Measurements from ENCODE around the gene MKRN2OS.

MKRN2OS gene

GRCh38 chr3:12545473-12545791 lies at the start of gene MKRN2OS:
TSS of gene MKRN2OS (minus strand) at chr3:12545499. CDS start at chr3:12545464, 35 bp downstream.
- H3K27me3 ChIP-seq (ENCODE audit: control insufficient read depth, insufficient read depth, low read length) = no peaks in the 10 kb centered on the region
- no peaks in the 10 kb centered on the region for H3K4me1 ChIP-seq (ENCODE audit: control insufficient read depth, low read depth, low read length)
- no peaks in the 10 kb centered on the region for H3K9me3 ChIP-seq (ENCODE audit: control insufficient read depth, low read depth, low read length)
- no peak within 1 kb of the TSS for H3K27ac ChIP-seq (ENCODE audit: low read length)
- H3K4me3 ChIP-seq (ENCODE audit: low read length) = no peak within 1 kb of the TSS
- no peaks in the 10 kb centered on the region for H3K36me3 ChIP-seq (ENCODE audit: control insufficient read depth, low read depth, low read length)
- no peak within 1 kb of the TSS for H3K9ac ChIP-seq (ENCODE audit: low read length)

DNA sequence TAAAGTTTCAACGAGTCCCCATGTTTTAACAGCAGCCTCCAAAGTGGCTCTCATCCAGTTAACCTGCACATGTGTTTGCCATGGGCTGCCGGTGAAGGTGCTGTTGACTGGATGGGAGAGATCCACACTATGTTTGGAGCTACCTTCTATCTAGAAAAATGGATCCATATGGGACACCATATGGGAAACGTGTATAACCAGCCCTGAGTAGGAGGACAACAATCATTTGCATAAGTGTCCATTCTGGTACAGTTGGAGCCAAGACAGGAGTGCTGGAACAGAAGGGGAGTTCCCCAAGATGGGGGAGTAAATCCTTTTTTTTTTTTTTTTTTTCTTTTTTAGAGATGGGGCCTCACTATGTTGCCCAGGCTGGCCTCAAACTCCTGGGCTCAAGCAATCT lies 48.2 kb upstream of the MKRN2OS start:
- no peaks in the 10 kb centered on the region for H3K4me1 ChIP-seq (ENCODE audit: control insufficient read depth, low read depth, low read length)
- no peak overlapping the region for H3K9ac ChIP-seq (ENCODE audit: low read length)
- H3K27me3 ChIP-seq (ENCODE audit: control insufficient read depth, insufficient read depth, low read length) = no peaks in the 10 kb centered on the region
- no peak overlapping the region for H3K4me3 ChIP-seq (ENCODE audit: low read length)
- peaks cover 54% of the 10 kb centered on the region for H3K36me3 ChIP-seq (ENCODE audit: control insufficient read depth, low read depth, low read length)
- H3K9me3 ChIP-seq (ENCODE audit: control insufficient read depth, low read depth, low read length) = no peaks in the 10 kb centered on the region
- H3K27ac ChIP-seq (ENCODE audit: low read length) = no peak overlapping the region

- Histone ChIP-seq H3K4me1 (ENCODE audit: control insufficient read depth, low read depth, low read length) (no peaks in the 10 kb centered on the region), H3K36me3 (ENCODE audit: control insufficient read depth, low read depth, low read length) (peaks cover 63% of the 10 kb centered on the region), H3K9me3 (ENCODE audit: control insufficient read depth, low read depth, low read length) (no peaks in the 10 kb centered on the region), H3K4me3 (ENCODE audit: low read length) (no peak overlapping the region), H3K27me3 (ENCODE audit: control insufficient read depth, insufficient read depth, low read length) (no peaks in the 10 kb centered on the region), H3K9ac (ENCODE audit: low read length) (no peak overlapping the region), H3K27ac (ENCODE audit: low read length) (no peak overlapping the region)
Measured at GRCh38 chr3:12591997-12592715, 46.9 kb upstream of the MKRN2OS start.

DNA sequence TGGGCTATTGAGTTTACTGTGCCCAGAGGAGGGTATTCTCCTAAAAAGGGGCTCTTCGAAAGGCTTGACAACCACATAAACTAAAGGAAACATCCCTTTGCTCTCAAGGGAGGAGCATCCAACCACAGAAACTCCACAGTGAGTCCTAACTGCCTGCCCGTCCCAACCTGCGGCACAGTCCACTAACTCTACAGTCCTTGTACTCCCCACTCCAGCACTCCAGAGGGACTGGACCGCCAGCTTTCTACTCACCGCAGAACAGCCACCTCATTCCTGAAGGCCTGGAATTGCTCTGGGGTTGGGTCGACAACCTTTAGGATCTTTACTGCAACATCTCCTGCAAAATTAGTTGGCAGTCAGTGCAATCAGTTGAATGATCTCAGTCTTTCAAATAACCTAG lies 46.2 kb upstream of the MKRN2OS start:
- Histone ChIP-seq H3K9ac (ENCODE audit: low read length) (no peak overlapping the region), H3K4me3 (ENCODE audit: low read length) (no peak overlapping the region), H3K4me1 (ENCODE audit: control insufficient read depth, low read depth, low read length) (no peaks in the 10 kb centered on the region), H3K36me3 (ENCODE audit: control insufficient read depth, low read depth, low read length) (peaks cover 64% of the 10 kb centered on the region), H3K27me3 (ENCODE audit: control insufficient read depth, insufficient read depth, low read length) (no peaks in the 10 kb centered on the region), H3K9me3 (ENCODE audit: control insufficient read depth, low read depth, low read length) (no peaks in the 10 kb centered on the region), H3K27ac (ENCODE audit: low read length) (no peak overlapping the region)

- no peak overlapping the region for H3K4me3 ChIP-seq (ENCODE audit: low read length)
- no peaks in the 10 kb centered on the region for H3K27me3 ChIP-seq (ENCODE audit: control insufficient read depth, insufficient read depth, low read length)
- H3K27ac ChIP-seq (ENCODE audit: low read length) = no peak overlapping the region
- H3K9me3 ChIP-seq (ENCODE audit: control insufficient read depth, low read depth, low read length) = no peaks in the 10 kb centered on the region
- peaks cover 75% of the 10 kb centered on the region for H3K36me3 ChIP-seq (ENCODE audit: control insufficient read depth, low read depth, low read length)
- no peak overlapping the region for H3K9ac ChIP-seq (ENCODE audit: low read length)
- no peaks in the 10 kb centered on the region for H3K4me1 ChIP-seq (ENCODE audit: control insufficient read depth, low read depth, low read length)
Measured at GRCh38 chr3:12590096-12590495, 44.8 kb upstream of the MKRN2OS start.

GRCh38 chr3:12588039-12589009 lies 43.0 kb upstream of the MKRN2OS start:
- Histone ChIP-seq H3K4me3 (ENCODE audit: low read length) (no peak overlapping the region), H3K36me3 (ENCODE audit: control insufficient read depth, low read depth, low read length) (peaks cover 81% of the 10 kb centered on the region), H3K4me1 (ENCODE audit: control insufficient read depth, low read depth, low read length) (no peaks in the 10 kb centered on the region), H3K27me3 (ENCODE audit: control insufficient read depth, insufficient read depth, low read length) (no peaks in the 10 kb centered on the region), H3K9ac (ENCODE audit: low read length) (no peak overlapping the region), H3K9me3 (ENCODE audit: control insufficient read depth, low read depth, low read length) (no peaks in the 10 kb centered on the region), H3K27ac (ENCODE audit: low read length) (no peak overlapping the region)

DNA sequence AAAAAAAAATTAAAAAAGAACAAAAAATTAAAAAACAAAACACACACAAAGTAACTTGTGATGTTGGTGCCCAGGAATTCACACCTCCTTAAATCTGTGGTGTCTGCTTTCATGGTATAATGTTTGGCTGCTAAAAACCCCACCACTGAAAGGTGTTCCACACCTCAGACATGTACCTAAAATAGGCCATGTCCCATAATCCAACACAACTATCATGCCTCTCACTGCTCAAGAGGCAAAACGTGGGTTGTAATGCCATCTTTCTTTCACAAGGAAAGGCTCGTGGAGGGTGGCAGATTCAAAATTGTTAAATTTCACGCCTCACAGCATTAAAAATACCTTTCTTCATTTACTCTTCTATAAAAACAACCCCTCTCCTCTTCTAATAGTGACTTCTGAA lies 41.1 kb upstream of the MKRN2OS start:
- Histone ChIP-seq H3K9me3 (ENCODE audit: control insufficient read depth, low read depth, low read length) (no peaks in the 10 kb centered on the region), H3K4me1 (ENCODE audit: control insufficient read depth, low read depth, low read length) (no peaks in the 10 kb centered on the region), H3K9ac (ENCODE audit: low read length) (no peak overlapping the region), H3K4me3 (ENCODE audit: low read length) (no peak overlapping the region), H3K36me3 (ENCODE audit: control insufficient read depth, low read depth, low read length) (peaks cover 88% of the 10 kb centered on the region), H3K27me3 (ENCODE audit: control insufficient read depth, insufficient read depth, low read length) (no peaks in the 10 kb centered on the region), H3K27ac (ENCODE audit: low read length) (no peak overlapping the region)

DNA sequence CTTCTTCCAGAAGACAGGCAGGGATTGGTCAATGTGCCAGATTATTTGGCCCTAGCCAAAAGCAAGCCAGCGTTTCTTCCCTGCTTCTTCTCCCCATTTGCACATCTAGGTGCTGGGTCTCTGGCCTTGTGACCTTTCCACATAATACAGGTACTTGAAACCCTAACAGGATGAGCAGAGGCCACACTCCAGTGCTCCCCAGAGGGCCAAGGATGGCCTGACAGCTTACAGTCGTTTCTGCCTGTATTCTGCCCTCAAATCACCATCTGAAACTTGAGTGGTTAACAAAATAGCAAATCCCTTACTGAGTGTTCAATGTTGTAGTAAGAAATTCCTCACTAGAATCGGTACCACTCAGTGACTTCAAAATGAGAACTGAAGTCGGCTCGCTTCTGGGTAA lies 40.7 kb upstream of the MKRN2OS start:
- H3K4me3 ChIP-seq (ENCODE audit: low read length) = no peak overlapping the region
- no peaks in the 10 kb centered on the region for H3K27me3 ChIP-seq (ENCODE audit: control insufficient read depth, insufficient read depth, low read length)
- H3K27ac ChIP-seq (ENCODE audit: low read length) = no peak overlapping the region
- H3K36me3 ChIP-seq (ENCODE audit: control insufficient read depth, low read depth, low read length) = peaks cover 88% of the 10 kb centered on the region
- no peaks in the 10 kb centered on the region for H3K4me1 ChIP-seq (ENCODE audit: control insufficient read depth, low read depth, low read length)
- no peaks in the 10 kb centered on the region for H3K9me3 ChIP-seq (ENCODE audit: control insufficient read depth, low read depth, low read length)
- no peak overlapping the region for H3K9ac ChIP-seq (ENCODE audit: low read length)

GRCh38 chr3:12585181-12585580 lies 39.9 kb upstream of the MKRN2OS start:
- no peak overlapping the region for H3K9ac ChIP-seq (ENCODE audit: low read length)
- no peaks in the 10 kb centered on the region for H3K9me3 ChIP-seq (ENCODE audit: control insufficient read depth, low read depth, low read length)
- H3K4me3 ChIP-seq (ENCODE audit: low read length) = no peak overlapping the region
- no peaks in the 10 kb centered on the region for H3K27me3 ChIP-seq (ENCODE audit: control insufficient read depth, insufficient read depth, low read length)
- H3K36me3 ChIP-seq (ENCODE audit: control insufficient read depth, low read depth, low read length) = peaks cover 82% of the 10 kb centered on the region
- H3K4me1 ChIP-seq (ENCODE audit: control insufficient read depth, low read depth, low read length) = no peaks in the 10 kb centered on the region
- no peak overlapping the region for H3K27ac ChIP-seq (ENCODE audit: low read length)

DNA sequence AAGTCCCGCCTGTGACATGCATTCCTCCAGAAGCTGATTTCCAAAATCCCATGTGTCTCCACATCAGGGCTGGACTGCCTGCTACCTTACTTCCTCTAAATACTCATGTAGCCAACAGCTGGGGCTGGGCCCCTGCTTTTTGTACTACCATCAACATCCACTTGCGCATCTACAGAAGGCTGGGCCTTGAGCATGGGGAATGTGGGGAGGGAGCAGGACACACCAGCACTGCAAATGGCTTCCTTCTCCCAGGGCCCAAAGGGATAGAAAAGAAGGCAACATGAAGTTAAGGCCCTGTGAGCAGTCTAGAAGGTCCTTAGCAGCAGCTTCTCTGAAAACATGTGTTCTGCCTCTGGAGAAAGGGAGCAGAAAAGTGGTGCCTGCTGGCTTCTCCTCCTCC lies 38.8 kb upstream of the MKRN2OS start:
- no peak overlapping the region for H3K4me3 ChIP-seq (ENCODE audit: low read length)
- no peaks in the 10 kb centered on the region for H3K27me3 ChIP-seq (ENCODE audit: control insufficient read depth, insufficient read depth, low read length)
- no peak overlapping the region for H3K9ac ChIP-seq (ENCODE audit: low read length)
- no peaks in the 10 kb centered on the region for H3K9me3 ChIP-seq (ENCODE audit: control insufficient read depth, low read depth, low read length)
- H3K36me3 ChIP-seq (ENCODE audit: control insufficient read depth, low read depth, low read length) = peaks cover 82% of the 10 kb centered on the region
- H3K4me1 ChIP-seq (ENCODE audit: control insufficient read depth, low read depth, low read length) = no peaks in the 10 kb centered on the region
- no peak overlapping the region for H3K27ac ChIP-seq (ENCODE audit: low read length)

- Histone ChIP-seq H3K4me3 (ENCODE audit: low read length) (no peak overlapping the region), H3K27me3 (ENCODE audit: control insufficient read depth, insufficient read depth, low read length) (no peaks in the 10 kb centered on the region), H3K9me3 (ENCODE audit: control insufficient read depth, low read depth, low read length) (no peaks in the 10 kb centered on the region), H3K4me1 (ENCODE audit: control insufficient read depth, low read depth, low read length) (no peaks in the 10 kb centered on the region), H3K27ac (ENCODE audit: low read length) (no peak overlapping the region), H3K36me3 (ENCODE audit: control insufficient read depth, low read depth, low read length) (peaks cover 79% of the 10 kb centered on the region), H3K9ac (ENCODE audit: low read length) (no peak overlapping the region)
Measured at GRCh38 chr3:12583280-12583679, 38.0 kb upstream of the MKRN2OS start.
